Stimulated activated memory B cell treated with anti-CD40 and anti-IgM and Interleukin-4, amounts not matched to agents 10 μg/mL and 1 μg/mL and 100 μg/mL, for 72 hours (primary cell): ENCODE results near the gene ATP12A.

Experiments used
- ATAC-seq: fragments of 150-1000 bp; cut with Tn5 transposase; 2 replicates; pipeline ENCODE4 v1.10.0; 2021
- H3K27ac Mint-ChIP-seq: one replicate; pipeline ENCODE4 v1.8.0; 2022; ENCODE audit warnings: mild to moderate bottlenecking, mixed read lengths
- H3K27me3 Mint-ChIP-seq: one replicate; pipeline ENCODE4 v1.8.0; 2022; ENCODE audit warnings: mixed read lengths
- H3K36me3 Mint-ChIP-seq: one replicate; pipeline ENCODE4 v1.8.0; 2022; ENCODE audit warnings: mixed read lengths
- H3K4me1 Mint-ChIP-seq: one replicate; pipeline ENCODE4 v1.8.0; 2022; ENCODE audit warnings: mixed read lengths
- H3K4me3 Mint-ChIP-seq: one replicate; pipeline ENCODE4 v1.8.0; 2022; ENCODE audit warnings: mild to moderate bottlenecking, moderate library complexity, mixed read lengths
- H3K9me3 Mint-ChIP-seq: one replicate; pipeline ENCODE4 v1.8.0; 2022; ENCODE audit warnings: mixed read lengths

Gene ATP12A

DNA sequence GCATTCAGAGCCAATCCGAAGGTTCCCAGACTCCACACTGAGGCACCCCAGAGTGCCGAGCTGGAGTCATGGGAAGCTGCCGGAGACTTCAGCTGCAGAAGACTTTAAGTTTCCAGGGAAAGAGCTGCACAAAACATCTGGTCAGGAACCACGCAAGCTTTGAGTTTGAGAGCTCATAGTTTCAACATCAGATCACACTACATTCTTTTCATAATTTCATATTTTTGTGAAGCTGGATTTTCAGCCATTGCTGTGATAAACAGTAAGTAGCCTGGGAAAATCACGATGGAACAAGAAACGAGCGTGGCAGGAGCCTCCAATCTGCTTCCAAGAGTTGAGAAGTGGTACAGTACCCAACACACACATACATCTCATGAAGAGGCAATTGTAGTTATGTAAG is 25.5 kb upstream of the ATP12A start:
- no peaks in the 10 kb centered on the region for H3K4me1 Mint-ChIP-seq
- no peak overlapping the region for H3K4me3 Mint-ChIP-seq
- ATAC-seq, result no peak
- H3K9me3 Mint-ChIP-seq, result no peaks in the 10 kb centered on the region
- no peaks in the 10 kb centered on the region for H3K36me3 Mint-ChIP-seq
- H3K27ac Mint-ChIP-seq, result no peak overlapping the region
- H3K27me3 Mint-ChIP-seq, result peaks cover 49% of the 10 kb centered on the region

DNA sequence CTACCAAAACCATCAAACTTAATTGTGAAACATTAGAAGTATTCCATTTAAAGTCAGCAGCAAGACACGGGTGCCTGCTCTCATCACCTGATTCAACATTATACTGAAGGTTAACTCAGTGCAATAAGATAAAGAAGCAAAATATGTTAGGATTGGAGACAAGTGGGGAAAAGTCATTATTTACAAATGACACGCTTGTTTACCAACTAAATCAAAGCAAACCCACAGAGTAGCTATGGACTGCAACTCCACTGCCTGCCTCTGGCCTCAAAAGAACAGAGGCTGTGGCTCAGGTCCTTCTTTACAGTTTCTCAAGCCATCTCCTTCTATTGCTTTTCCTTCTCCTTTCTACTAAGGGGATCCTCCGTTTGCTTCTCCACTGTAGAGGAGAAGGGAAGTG is 21.0 kb upstream of the ATP12A start:
- H3K4me1 Mint-ChIP-seq, result peaks cover 11% of the 10 kb centered on the region
- no peaks in the 10 kb centered on the region for H3K9me3 Mint-ChIP-seq
- peak; percentile 8 for ATAC-seq
- no peaks in the 10 kb centered on the region for H3K36me3 Mint-ChIP-seq
- H3K4me3 Mint-ChIP-seq, result no peak overlapping the region
- H3K27ac Mint-ChIP-seq, result no peak overlapping the region
- H3K27me3 Mint-ChIP-seq, result peaks cover 27% of the 10 kb centered on the region

DNA sequence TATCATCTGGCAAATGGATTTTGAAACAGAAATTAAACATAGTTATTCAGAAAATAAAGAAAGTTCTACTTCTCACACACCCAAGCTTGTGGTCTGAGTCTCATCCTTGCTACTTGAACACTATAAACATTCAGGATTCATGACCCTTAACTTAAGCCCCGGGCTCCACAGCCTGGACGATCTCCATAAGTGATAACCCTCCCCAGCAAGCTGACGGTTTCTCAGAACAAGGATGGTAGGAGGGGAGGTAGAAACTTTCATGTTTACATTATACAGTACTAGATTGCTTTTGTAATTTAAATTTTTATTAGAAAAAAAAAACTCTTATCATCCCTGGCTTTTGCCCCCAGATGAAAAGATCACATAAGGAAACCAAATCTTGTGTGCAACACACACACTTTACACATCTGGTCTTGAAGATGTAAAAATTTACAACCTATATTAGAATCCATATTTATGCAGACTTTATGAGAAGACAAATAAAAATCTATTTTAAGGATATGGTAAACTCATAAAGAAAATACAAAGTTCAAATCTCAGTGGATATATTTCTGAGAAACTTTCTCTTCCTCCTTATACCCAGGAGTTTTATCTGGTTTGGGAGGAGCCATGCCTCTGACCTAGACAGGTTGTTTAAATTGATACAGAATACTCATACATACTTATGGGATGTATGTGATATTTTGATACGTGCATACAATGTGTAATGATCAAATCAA is 20.0 kb upstream of the ATP12A start:
- no peaks in the 10 kb centered on the region for H3K9me3 Mint-ChIP-seq
- no peak overlapping the region for H3K27ac Mint-ChIP-seq
- H3K36me3 Mint-ChIP-seq, result no peaks in the 10 kb centered on the region
- no peak for ATAC-seq
- peaks cover 11% of the 10 kb centered on the region for H3K4me1 Mint-ChIP-seq
- no peak overlapping the region for H3K4me3 Mint-ChIP-seq
- peaks cover 25% of the 10 kb centered on the region for H3K27me3 Mint-ChIP-seq

GRCh38 chr13:24661713-24662112 is 18.5 kb upstream of the ATP12A start:
- H3K4me3 Mint-ChIP-seq, result no peak overlapping the region
- H3K9me3 Mint-ChIP-seq, result no peaks in the 10 kb centered on the region
- peaks cover 11% of the 10 kb centered on the region for H3K4me1 Mint-ChIP-seq
- H3K36me3 Mint-ChIP-seq, result no peaks in the 10 kb centered on the region
- ATAC-seq, result no peak
- peaks cover 21% of the 10 kb centered on the region for H3K27me3 Mint-ChIP-seq
- H3K27ac Mint-ChIP-seq, result no peak overlapping the region

DNA sequence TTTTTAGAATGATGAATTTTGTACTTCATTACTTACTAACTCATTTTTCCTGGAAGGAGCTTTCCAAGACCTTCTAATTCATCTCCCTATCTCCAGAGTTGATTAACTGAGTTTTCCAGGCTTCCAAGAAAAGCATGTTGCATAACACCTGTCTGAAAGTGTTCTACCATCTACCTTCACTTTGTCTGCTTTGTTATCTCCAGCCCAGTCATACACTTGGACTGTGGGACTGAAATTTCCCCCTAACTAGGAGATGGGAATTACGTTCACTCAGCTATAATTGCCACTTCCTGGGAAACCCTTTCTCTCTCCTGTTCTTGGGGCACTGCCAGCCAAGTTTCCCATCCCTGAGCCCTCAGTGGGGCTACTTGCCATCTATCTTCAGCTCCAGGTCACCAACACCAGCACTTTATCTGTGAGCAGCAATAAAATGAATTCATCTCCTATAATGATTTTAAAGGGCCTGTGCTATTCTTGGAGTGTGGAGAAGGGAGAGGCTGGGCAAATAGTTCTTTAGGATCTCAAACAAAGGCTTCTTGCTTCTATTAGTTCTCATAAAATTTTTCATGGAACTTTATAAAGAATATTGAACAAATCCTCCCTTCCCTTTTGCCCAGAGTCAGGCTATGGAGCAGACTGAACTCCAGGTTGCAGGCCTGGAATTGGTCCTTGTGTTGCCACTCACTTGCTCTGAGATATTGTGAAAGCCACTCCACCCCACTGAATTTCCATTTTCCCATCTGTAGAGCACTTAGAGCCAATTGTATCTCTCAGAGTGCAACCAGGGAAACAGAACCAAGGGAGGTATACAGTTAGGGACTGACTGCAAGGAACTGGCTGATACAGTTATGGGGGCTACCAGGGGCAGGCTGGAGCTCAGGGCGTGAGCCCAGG is 17.8 kb upstream of the ATP12A start:
- H3K27ac Mint-ChIP-seq, result no peak overlapping the region
- H3K27me3 Mint-ChIP-seq, result peaks cover 19% of the 10 kb centered on the region
- H3K4me3 Mint-ChIP-seq, result no peak overlapping the region
- H3K4me1 Mint-ChIP-seq, result peaks cover 11% of the 10 kb centered on the region
- H3K9me3 Mint-ChIP-seq, result no peaks in the 10 kb centered on the region
- H3K36me3 Mint-ChIP-seq, result no peaks in the 10 kb centered on the region
- ATAC-seq, result no peak

GRCh38 chr13:24663089-24663395 is 17.2 kb upstream of the ATP12A start:
- Mint-ChIP-seq H3K27ac (no peak overlapping the region), H3K36me3 (no peaks in the 10 kb centered on the region), H3K4me3 (no peak overlapping the region), H3K27me3 (peaks cover 19% of the 10 kb centered on the region), H3K4me1 (peaks cover 11% of the 10 kb centered on the region), H3K9me3 (no peaks in the 10 kb centered on the region)
- no peak for ATAC-seq

DNA sequence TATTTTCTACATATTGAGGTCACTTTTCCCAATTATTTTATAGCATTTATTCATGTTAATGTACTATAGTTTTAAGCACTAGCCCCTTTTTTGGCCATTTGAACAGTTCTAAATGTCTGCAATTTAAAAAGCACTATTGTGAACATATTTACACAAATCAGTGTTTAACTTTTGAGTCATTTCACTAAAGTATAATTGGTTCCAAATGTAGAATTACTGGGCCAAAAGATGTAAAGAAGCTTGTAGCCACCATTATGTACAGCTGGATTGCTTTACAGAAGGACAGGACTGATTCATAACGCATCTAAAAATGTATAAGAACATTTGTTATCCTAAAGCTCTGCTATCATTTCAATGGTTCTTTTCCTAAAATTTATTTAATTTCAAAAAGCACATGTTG is 16.6 kb upstream of the ATP12A start:
- peaks cover 11% of the 10 kb centered on the region for H3K4me1 Mint-ChIP-seq
- no peak for ATAC-seq
- H3K27me3 Mint-ChIP-seq, result peaks cover 23% of the 10 kb centered on the region
- H3K27ac Mint-ChIP-seq, result no peak overlapping the region
- no peak overlapping the region for H3K4me3 Mint-ChIP-seq
- no peaks in the 10 kb centered on the region for H3K36me3 Mint-ChIP-seq
- no peaks in the 10 kb centered on the region for H3K9me3 Mint-ChIP-seq

DNA sequence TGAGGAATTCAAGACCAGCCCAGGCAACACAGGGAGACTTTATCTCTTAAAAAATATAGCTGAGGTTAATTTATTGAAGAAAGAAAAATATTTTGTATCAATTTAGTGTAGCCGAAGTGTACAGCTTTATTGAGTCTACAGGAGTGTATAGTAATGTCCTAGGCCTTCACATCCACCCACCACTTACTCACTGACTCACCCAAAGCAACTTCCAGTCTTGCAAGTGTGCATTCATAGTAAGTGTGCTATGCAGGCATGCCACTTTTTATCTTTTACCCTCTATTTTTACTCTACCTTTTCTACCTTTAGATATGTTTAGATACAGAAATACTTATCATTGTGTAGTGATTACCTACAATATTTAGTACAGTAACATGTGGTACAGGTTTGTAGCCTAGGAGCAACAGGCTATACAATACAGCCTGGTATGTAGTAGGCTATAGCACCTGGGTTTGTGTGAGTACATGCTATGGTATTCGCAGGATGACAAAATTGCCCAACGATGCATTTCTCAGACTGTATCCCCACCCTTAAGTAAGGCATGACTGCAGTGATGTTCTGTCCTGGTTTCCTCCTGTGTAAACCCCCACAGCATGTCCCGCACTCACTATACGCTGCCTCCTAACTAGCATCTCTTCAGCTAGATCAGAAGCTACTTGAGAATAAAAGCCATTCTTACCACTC is 15.3 kb upstream of the ATP12A start:
- H3K36me3 Mint-ChIP-seq, result no peaks in the 10 kb centered on the region
- H3K27ac Mint-ChIP-seq, result no peak overlapping the region
- peaks cover 36% of the 10 kb centered on the region for H3K27me3 Mint-ChIP-seq
- no peak for ATAC-seq
- H3K4me1 Mint-ChIP-seq, result peaks cover 11% of the 10 kb centered on the region
- H3K9me3 Mint-ChIP-seq, result no peaks in the 10 kb centered on the region
- H3K4me3 Mint-ChIP-seq, result no peak overlapping the region

GRCh38 chr13:24668511-24668910 is 11.7 kb upstream of the ATP12A start:
- Mint-ChIP-seq H3K27me3 (peaks cover 48% of the 10 kb centered on the region), H3K9me3 (no peaks in the 10 kb centered on the region), H3K36me3 (no peaks in the 10 kb centered on the region), H3K4me1 (peaks cover 11% of the 10 kb centered on the region), H3K27ac (no peak overlapping the region), H3K4me3 (no peak overlapping the region)
- ATAC-seq, result no peak

- H3K9me3 Mint-ChIP-seq, result no peaks in the 10 kb centered on the region
- H3K4me1 Mint-ChIP-seq, result peaks cover 11% of the 10 kb centered on the region
- peaks cover 50% of the 10 kb centered on the region for H3K27me3 Mint-ChIP-seq
- no peak overlapping the region for H3K4me3 Mint-ChIP-seq
- no peak overlapping the region for H3K27ac Mint-ChIP-seq
- ATAC-seq, result no peak
- no peaks in the 10 kb centered on the region for H3K36me3 Mint-ChIP-seq
These were observed 11.1 kb upstream of the ATP12A start for GRCh38 chr13:24668955-24669582.

DNA sequence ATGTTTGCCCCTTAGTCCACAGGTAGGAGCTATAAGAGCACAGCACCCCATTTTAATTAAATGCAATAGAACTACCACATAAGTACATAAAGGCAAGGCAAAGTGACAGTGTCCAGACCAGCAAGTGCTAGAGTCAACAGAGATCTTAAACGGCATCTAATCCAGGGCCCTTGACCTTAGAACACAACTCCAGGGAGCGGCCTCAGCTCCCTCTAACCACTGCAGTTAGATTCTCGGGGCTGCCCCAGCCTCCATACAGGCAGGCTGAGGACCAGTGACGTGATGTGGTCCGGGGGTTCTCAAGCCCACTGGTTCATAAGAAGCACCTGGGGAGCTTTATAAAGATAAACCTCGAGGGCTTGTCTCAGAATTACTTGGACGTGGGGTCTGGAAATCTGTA is 10.0 kb upstream of the ATP12A start:
- peaks cover 11% of the 10 kb centered on the region for H3K4me1 Mint-ChIP-seq
- no peaks in the 10 kb centered on the region for H3K36me3 Mint-ChIP-seq
- ATAC-seq, result no peak
- no peaks in the 10 kb centered on the region for H3K9me3 Mint-ChIP-seq
- peaks cover 61% of the 10 kb centered on the region for H3K27me3 Mint-ChIP-seq
- no peak overlapping the region for H3K4me3 Mint-ChIP-seq
- H3K27ac Mint-ChIP-seq, result no peak overlapping the region

GRCh38 chr13:24670961-24671381 is 9.2 kb upstream of the ATP12A start:
- peak; percentile 44 for ATAC-seq
- H3K9me3 Mint-ChIP-seq, result no peaks in the 10 kb centered on the region
- peaks cover 68% of the 10 kb centered on the region for H3K27me3 Mint-ChIP-seq
- H3K27ac Mint-ChIP-seq, result no peak overlapping the region
- H3K4me1 Mint-ChIP-seq, result peaks cover 11% of the 10 kb centered on the region
- H3K4me3 Mint-ChIP-seq, result no peak overlapping the region
- H3K36me3 Mint-ChIP-seq, result no peaks in the 10 kb centered on the region

- no peak overlapping the region for H3K4me3 Mint-ChIP-seq
- peaks cover 11% of the 10 kb centered on the region for H3K4me1 Mint-ChIP-seq
- H3K9me3 Mint-ChIP-seq, result no peaks in the 10 kb centered on the region
- ATAC-seq, result no peak
- peaks cover 74% of the 10 kb centered on the region for H3K27me3 Mint-ChIP-seq
- no peak overlapping the region for H3K27ac Mint-ChIP-seq
- H3K36me3 Mint-ChIP-seq, result no peaks in the 10 kb centered on the region
These were observed 8.7 kb upstream of the ATP12A start for GRCh38 chr13:24671386-24672113.

- Mint-ChIP-seq H3K27me3 (peaks cover 80% of the 10 kb centered on the region), H3K27ac (no peak overlapping the region), H3K9me3 (no peaks in the 10 kb centered on the region), H3K4me1 (peaks cover 11% of the 10 kb centered on the region), H3K36me3 (no peaks in the 10 kb centered on the region), H3K4me3 (no peak overlapping the region)
- ATAC-seq, result no peak
These were observed 7.8 kb upstream of the ATP12A start for GRCh38 chr13:24672141-24673132.
